Activated CD4-positive, CD25-positive, alpha-beta regulatory T cell treated with anti-CD3 and anti-CD28 coated beads, Interleukin-2, amount 50 U/mL, for 24 hours (primary cell): ENCODE results near the gene HPCAL1.

Experiments
- ATAC-seq, 2 donors: fragments of 150-1000 bp; cut with Tn5 transposase; one replicate each; pipeline ENCODE4 v1.10.0; 2021; ENCODE audit warnings: mild to moderate bottlenecking in 1 of 2, moderate library complexity in 1 of 2

Gene HPCAL1

GRCh38 chr2:10338270-10339188, 35.8 kb downstream of the HPCAL1 start:
- ATAC-seq: no peak

GRCh38 chr2:10339647-10340592, 37.2 kb downstream of the HPCAL1 start:
- ATAC-seq: no peak

GRCh38 chr2:10340593-10340975, 37.9 kb downstream of the HPCAL1 start:
- no peak for ATAC-seq

GRCh38 chr2:10341193-10341592, 38.5 kb downstream of the HPCAL1 start:
- no peak for ATAC-seq

- no peak for ATAC-seq
Observed at GRCh38 chr2:10342245-10342951, 39.7 kb downstream of the HPCAL1 start.

GRCh38 chr2:10343191-10343590, 40.5 kb downstream of the HPCAL1 start:
- no peak for ATAC-seq

GRCh38 chr2:10343658-10344057, 41.0 kb downstream of the HPCAL1 start:
- no peak for ATAC-seq

GRCh38 chr2:10344105-10345066, 41.7 kb downstream of the HPCAL1 start:
- no peak for ATAC-seq

- no peak for ATAC-seq
Observed at GRCh38 chr2:10345126-10345525, 42.4 kb downstream of the HPCAL1 start.

GRCh38 chr2:10345813-10346212, 43.1 kb downstream of the HPCAL1 start:
- no peak for ATAC-seq

- no peak for ATAC-seq
Observed at GRCh38 chr2:10346929-10347561, 44.3 kb downstream of the HPCAL1 start.

- no peak for ATAC-seq
Observed at GRCh38 chr2:10347562-10347948, 44.9 kb downstream of the HPCAL1 start.

- ATAC-seq: no peak
Observed at GRCh38 chr2:10348891-10349290, 46.2 kb downstream of the HPCAL1 start.

GRCh38 chr2:10350761-10351160, 48.1 kb downstream of the HPCAL1 start:
- ATAC-seq: peak; percentile 32 to 72

- no peak for ATAC-seq
Observed at GRCh38 chr2:10352361-10352760, 49.7 kb downstream of the HPCAL1 start.

GRCh38 chr2:10352972-10353371, 50.3 kb downstream of the HPCAL1 start:
- ATAC-seq: no peak

GRCh38 chr2:10353931-10354330, 51.2 kb downstream of the HPCAL1 start:
- ATAC-seq: no peak

- no peak for ATAC-seq
Observed at GRCh38 chr2:10354399-10354798, 51.7 kb downstream of the HPCAL1 start.

GRCh38 chr2:10355471-10356438, 53.1 kb downstream of the HPCAL1 start:
- no peak for ATAC-seq

- no peak for ATAC-seq
Observed at GRCh38 chr2:10356439-10356811, 53.7 kb downstream of the HPCAL1 start.
